ENCODE results near the gene RAB3C. TPM values are rescaled to one million over a fixed set of nuclear protein-coding genes. Genes with fewer than 3 reads are reported as not detected.

Gene RAB3C
- total RNA-seq, 2 experiments from 2014 or later = not detected

- ChIA-PET CTCF (no interaction called here), POLR2A (no interaction called here)
- Histone ChIP-seq H3K4me1 (ENCODE audit: insufficient read depth, low read length) (no peaks in the 10 kb centered on the region), H3K36me3 (ENCODE audit: insufficient read depth, low read length) (no peaks in the 10 kb centered on the region), H3K27ac (ENCODE audit: low read depth in 1 of 2, low read length in 2 of 2) (no peak overlapping the region), H3K4me3 (ENCODE audit: low read length) (no peak overlapping the region), H3K9me3 (ENCODE audit: control insufficient read depth in 1 of 2, insufficient read depth in 1 of 2, low read length in 2 of 2) (no peaks in the 10 kb centered on the region), H3K27me3 (ENCODE audit: control insufficient read depth in 1 of 2, insufficient read depth in 2 of 2, low read length in 2 of 2) (no peaks in the 10 kb centered on the region)
- no peak for TF ChIP-seq CTCF (IDR thresholded peaks at IDR 0.05)
- no peak overlapping the region for H3K27ac Mint-ChIP-seq
- H3K4me3 Mint-ChIP-seq = no peak overlapping the region
- H3K4me1 Mint-ChIP-seq (ENCODE audit: low read depth) = no peaks in the 10 kb centered on the region
- DNase-seq (no peak), ATAC-seq (ENCODE audit: poor library complexity) (no peak)
- no peaks in the 10 kb centered on the region for H3K36me3 Mint-ChIP-seq (ENCODE audit: low read depth)
- no peaks in the 10 kb centered on the region for H3K9me3 Mint-ChIP-seq
- H3K27me3 Mint-ChIP-seq = no peaks in the 10 kb centered on the region
- intact Hi-C loops (cut with DNase I, micrococcal nuclease) = no loop called here
Observed at GRCh38 chr5:58771796-58772195, 188.9 kb downstream of the RAB3C start.

- no peak for DNase-seq
- TF ChIP-seq CTCF (IDR thresholded peaks at IDR 0.05) = no peak
- Histone ChIP-seq H3K9me3 (ENCODE audit: control insufficient read depth in 1 of 2, insufficient read depth in 1 of 2, low read length in 2 of 2) (no peaks in the 10 kb centered on the region), H3K36me3 (ENCODE audit: insufficient read depth, low read length) (no peaks in the 10 kb centered on the region), H3K4me1 (ENCODE audit: insufficient read depth, low read length) (no peaks in the 10 kb centered on the region), H3K27me3 (ENCODE audit: control insufficient read depth in 1 of 2, insufficient read depth in 2 of 2, low read length in 2 of 2) (no peaks in the 10 kb centered on the region), H3K4me3 (ENCODE audit: low read length) (no peak overlapping the region), H3K27ac (ENCODE audit: low read depth in 1 of 2, low read length in 2 of 2) (no peak overlapping the region)
- ChIA-PET CTCF (no interaction called here), POLR2A (no interaction called here)
- Mint-ChIP-seq H3K27ac (no peak overlapping the region), H3K27me3 (peaks cover 3% of the 10 kb centered on the region), H3K36me3 (ENCODE audit: low read depth) (no peaks in the 10 kb centered on the region), H3K4me3 (no peak overlapping the region), H3K9me3 (no peaks in the 10 kb centered on the region), H3K4me1 (ENCODE audit: low read depth) (no peaks in the 10 kb centered on the region)
- intact Hi-C loops (cut with DNase I, micrococcal nuclease) = no loop called here
- no peak for ATAC-seq (ENCODE audit: poor library complexity)
Observed at GRCh38 chr5:58773744-58774441, 191.0 kb downstream of the RAB3C start.

- ATAC-seq (ENCODE audit: poor library complexity) = no peak
- Histone ChIP-seq H3K9me3 (ENCODE audit: control insufficient read depth in 1 of 2, insufficient read depth in 1 of 2, low read length in 2 of 2) (no peaks in the 10 kb centered on the region), H3K4me1 (ENCODE audit: insufficient read depth, low read length) (no peaks in the 10 kb centered on the region), H3K27ac (ENCODE audit: low read depth in 1 of 2, low read length in 2 of 2) (no peak overlapping the region), H3K27me3 (ENCODE audit: control insufficient read depth in 1 of 2, insufficient read depth in 2 of 2, low read length in 2 of 2) (no peaks in the 10 kb centered on the region), H3K4me3 (ENCODE audit: low read length) (no peak overlapping the region), H3K36me3 (ENCODE audit: insufficient read depth, low read length) (no peaks in the 10 kb centered on the region)
- no peak for TF ChIP-seq CTCF (IDR thresholded peaks at IDR 0.05)
- Mint-ChIP-seq H3K4me3 (no peak overlapping the region), H3K9me3 (no peaks in the 10 kb centered on the region), H3K27me3 (peaks cover 4% of the 10 kb centered on the region), H3K27ac (no peak overlapping the region), H3K4me1 (ENCODE audit: low read depth) (no peaks in the 10 kb centered on the region), H3K36me3 (ENCODE audit: low read depth) (no peaks in the 10 kb centered on the region)
- DNase-seq = no peak
- ChIA-PET CTCF (no interaction called here), POLR2A (no interaction called here)
- intact Hi-C loops (cut with DNase I, micrococcal nuclease) = no loop called here
Observed at GRCh38 chr5:58774937-58775336, 192.1 kb downstream of the RAB3C start.

Data from CD4-positive, alpha-beta T cell (primary cell).